HG02571 (cell line): ENCODE data around the gene BCL2L1.

Experiments
- ATAC-seq: cut with Tn5 transposase; IDR thresholded peaks from one replicate; pipeline ENCODE4 v1.9.1; 2021; ENCODE audit warnings: mild to moderate bottlenecking, moderate library complexity; ENCODE audit not compliant: unreplicated experiment

The BCL2L1 gene

GRCh38 chr20:31615416-31615815, 107.3 kb downstream of the BCL2L1 start:
- ATAC-seq: no peak
